Measurements from ENCODE around the gene ZNF775. TPM values are rescaled to one million over a fixed set of nuclear protein-coding genes. Genes with fewer than 3 reads are reported as not detected.

Gene ZNF775
- polyA plus RNA-seq (1.0 to 1.9 TPM (median 1.1 TPM) in 3 replicates), polyA minus RNA-seq (0.16 to 0.33 TPM (median 0.26 TPM) in 3 replicates)
- polyA plus RNA-seq (2011; ENCODE audit: low read depth) = 0.15 TPM
- polyA plus RNA-seq (2011; cell fraction: cytosol; rRNA removed) = 0.44 and 1.6 TPM in 2 replicates
- polyA plus RNA-seq (2011; cell fraction: nucleus; rRNA removed) = 0.74 and 1.7 TPM in 2 replicates
- 0.78 and 2.6 TPM in 2 replicates for polyA plus RNA-seq (2012; ENCODE audit: low replicate concordance)
- polyA minus RNA-seq (2011; cell fraction: cytosol; rRNA and poly(A)+ RNA removed) = 2.9 TPM
- polyA minus RNA-seq (2011; cell fraction: nucleus; rRNA and poly(A)+ RNA removed) = 1.4 and 2.1 TPM in 2 replicates

- no peak for TF ChIP-seq EZH2 (IDR thresholded peaks at IDR 0.05; ENCODE audit: low read length)
- TF ChIP-seq CTCF (optimal IDR thresholded peaks at IDR 0.05 in 1 of 3, IDR thresholded peaks at IDR 0.05 in 1 of 3, conservative IDR thresholded peaks at IDR 0.05 in 1 of 3; ENCODE audit: extremely low read depth in 1 of 3, insufficient read depth in 2 of 3, low read length in 3 of 3) = no peak
- no peaks in the 10 kb centered on the region for H3K36me3 ChIP-seq (ENCODE audit: control insufficient read depth in 2 of 2, extremely low read depth in 1 of 2, insufficient read depth in 2 of 2, low read length in 2 of 2)
- peak within 1 kb of the TSS; percentile 68 for H3K9ac ChIP-seq (ENCODE audit: control insufficient read depth, extremely low read depth, insufficient read depth, low read length)
- H4K20me1 ChIP-seq (ENCODE audit: control insufficient read depth, extremely low read depth, insufficient read depth, low read length) = peaks cover 3% of the 10 kb centered on the region
- H3K4me3 ChIP-seq (ENCODE audit: control insufficient read depth in 2 of 3, extremely low read depth in 1 of 3, insufficient read depth in 2 of 3, low read depth in 1 of 3, low read length in 3 of 3) = peak within 1 kb of the TSS; percentile 63 to 87 (median 74)
- no peaks in the 10 kb centered on the region for H3K27me3 ChIP-seq (ENCODE audit: control insufficient read depth, extremely low read depth, insufficient read depth, low read length)
- H3K27ac ChIP-seq (ENCODE audit: control insufficient read depth, insufficient read depth, low read length) = peak within 1 kb of the TSS; percentile 40
- FAIRE-seq (no peak), DNase-seq (ENCODE audit: low read depth, low spot score) (peak; percentile 40)
- H3K4me1 ChIP-seq (ENCODE audit: control insufficient read depth, extremely low read depth, insufficient read depth, low read length) = peaks cover 22% of the 10 kb centered on the region
- H3K9me1 ChIP-seq (ENCODE audit: control insufficient read depth, extremely low read depth, insufficient read depth, low read length) = no peaks in the 10 kb centered on the region
- peak within 1 kb of the TSS; percentile 74 for H2AFZ ChIP-seq (ENCODE audit: control insufficient read depth, low read length)
- dilution Hi-C loops (cut with MboI; ENCODE audit: extremely low pct_ligation_motif_present, low sequenced_read_pairs) = no loop called here
- H3K79me2 ChIP-seq (ENCODE audit: control insufficient read depth, insufficient read depth, low read length) = peaks cover 5% of the 10 kb centered on the region
- H3K9me3 ChIP-seq (ENCODE audit: control insufficient read depth, low read depth, low read length) = no peaks in the 10 kb centered on the region
- peak within 1 kb of the TSS; percentile 91 for H3K4me2 ChIP-seq (ENCODE audit: control insufficient read depth, extremely low read depth, insufficient read depth, low read depth, low read length)
Measured at GRCh38 chr7:150378853-150379440, at the start of gene ZNF775. ZNF775 (plus strand) TSS chr7:150379330; CDS start chr7:150388471, 9,141 bp downstream.

GRCh38 chr7:150329331-150330120 is 49.6 kb upstream of the ZNF775 start:
- dilution Hi-C loops (cut with MboI; ENCODE audit: extremely low pct_ligation_motif_present, low sequenced_read_pairs) = no loop called here
- Histone ChIP-seq H3K4me3 (ENCODE audit: control insufficient read depth in 2 of 3, extremely low read depth in 1 of 3, insufficient read depth in 2 of 3, low read depth in 1 of 3, low read length in 3 of 3) (no peak overlapping the region), H3K27me3 (ENCODE audit: control insufficient read depth, extremely low read depth, insufficient read depth, low read length) (no peaks in the 10 kb centered on the region), H3K27ac (ENCODE audit: control insufficient read depth, insufficient read depth, low read length) (no peak overlapping the region), H3K9me3 (ENCODE audit: control insufficient read depth, low read depth, low read length) (no peaks in the 10 kb centered on the region), H2AFZ (ENCODE audit: control insufficient read depth, low read length) (no peak overlapping the region), H3K4me2 (ENCODE audit: control insufficient read depth, extremely low read depth, insufficient read depth, low read depth, low read length) (no peak overlapping the region), H3K9ac (ENCODE audit: control insufficient read depth, extremely low read depth, insufficient read depth, low read length) (no peak overlapping the region), H4K20me1 (ENCODE audit: control insufficient read depth, extremely low read depth, insufficient read depth, low read length) (no peaks in the 10 kb centered on the region), H3K9me1 (ENCODE audit: control insufficient read depth, extremely low read depth, insufficient read depth, low read length) (no peaks in the 10 kb centered on the region), H3K79me2 (ENCODE audit: control insufficient read depth, insufficient read depth, low read length) (no peaks in the 10 kb centered on the region), H3K36me3 (ENCODE audit: control insufficient read depth in 2 of 2, extremely low read depth in 1 of 2, insufficient read depth in 2 of 2, low read length in 2 of 2) (no peaks in the 10 kb centered on the region), H3K4me1 (ENCODE audit: control insufficient read depth, extremely low read depth, insufficient read depth, low read length) (no peaks in the 10 kb centered on the region)
- FAIRE-seq = no peak
- DNase-seq (ENCODE audit: low read depth, low spot score) = no peak
- TF ChIP-seq EZH2 (IDR thresholded peaks at IDR 0.05; ENCODE audit: low read length) (no peak), CTCF (optimal IDR thresholded peaks at IDR 0.05 in 1 of 3, IDR thresholded peaks at IDR 0.05 in 1 of 3, conservative IDR thresholded peaks at IDR 0.05 in 1 of 3; ENCODE audit: extremely low read depth in 1 of 3, insufficient read depth in 2 of 3, low read length in 3 of 3) (no peak)

Measured in keratinocyte (primary cell).